Measurements from ENCODE around the gene KRTAP9-4.
"Not testable (repeated sequence)": the region's sequence is repeated elsewhere in the genome, so short reads cannot be mapped to it uniquely, and the experiment has no call there.

The KRTAP9-4 gene

GRCh38 chr17:41251261-41251660, 1.8 kb downstream of the KRTAP9-4 start:
- H3K79me2 ChIP-seq (ENCODE audit: low read length), result no peaks in the 10 kb centered on the region
- H4K20me1 ChIP-seq (ENCODE audit: insufficient read depth, low read length), result no peaks in the 10 kb centered on the region
- H3K36me3 ChIP-seq (replicated peaks; ENCODE audit: low read depth, low read length), result no peaks in the 10 kb centered on the region
- H2AFZ ChIP-seq (ENCODE audit: low read depth, low read length), result no peak overlapping the region
- no peaks in the 10 kb centered on the region for H3K4me1 ChIP-seq (ENCODE audit: low read length)
- peaks cover 22% of the 10 kb centered on the region for H3K27me3 ChIP-seq (ENCODE audit: low read depth, low read length)
- no peak for TF ChIP-seq CTCF (IDR thresholded peaks at IDR 0.05; ENCODE audit: low read depth, low read length)
- TF ChIP-seq EZH2phosphoT487 (IDR thresholded peaks at IDR 0.05; ENCODE audit: low read depth), result no peak
- H3K27ac ChIP-seq (ENCODE audit: low read length), result no peak overlapping the region
- no peak overlapping the region for H3K4me2 ChIP-seq (ENCODE audit: low read length)
- H3K9me3 ChIP-seq (ENCODE audit: insufficient read depth, low read length), result no peaks in the 10 kb centered on the region
- no peak overlapping the region for H3K4me3 ChIP-seq (ENCODE audit: low read length)
- no peak overlapping the region for H3K9ac ChIP-seq (ENCODE audit: low read length)

- H3K4me3 ChIP-seq (ENCODE audit: low read length), result no peak overlapping the region
- no peaks in the 10 kb centered on the region for H3K79me2 ChIP-seq (ENCODE audit: low read length)
- H4K20me1 ChIP-seq (ENCODE audit: insufficient read depth, low read length), result no peaks in the 10 kb centered on the region
- H2AFZ ChIP-seq (ENCODE audit: low read depth, low read length), result no peak overlapping the region
- no peak overlapping the region for H3K27ac ChIP-seq (ENCODE audit: low read length)
- H3K4me2 ChIP-seq (ENCODE audit: low read length), result no peak overlapping the region
- no peaks in the 10 kb centered on the region for H3K9me3 ChIP-seq (ENCODE audit: insufficient read depth, low read length)
- H3K36me3 ChIP-seq (replicated peaks; ENCODE audit: low read depth, low read length), result no peaks in the 10 kb centered on the region
- H3K4me1 ChIP-seq (ENCODE audit: low read length), result no peaks in the 10 kb centered on the region
- H3K9ac ChIP-seq (ENCODE audit: low read length), result no peak overlapping the region
- H3K27me3 ChIP-seq (ENCODE audit: low read depth, low read length), result peaks cover 48% of the 10 kb centered on the region
- TF ChIP-seq CTCF (IDR thresholded peaks at IDR 0.05; ENCODE audit: low read depth, low read length), result no peak
- TF ChIP-seq EZH2phosphoT487 (IDR thresholded peaks at IDR 0.05; ENCODE audit: low read depth), result no peak
These were observed 5.4 kb downstream of the KRTAP9-4 start for GRCh38 chr17:41254861-41255260.

GRCh38 chr17:41255381-41256290, 6.1 kb downstream of the KRTAP9-4 start, which contains the start of gene KRTAP9-9:
TSS of gene KRTAP9-9 (plus strand) at chr17:41255384.
- not testable (repeated sequence) for H3K36me3 ChIP-seq (replicated peaks; ENCODE audit: low read depth, low read length); H3K4me3 ChIP-seq (ENCODE audit: low read length); H2AFZ ChIP-seq (ENCODE audit: low read depth, low read length); H3K4me2 ChIP-seq (ENCODE audit: low read length); H4K20me1 ChIP-seq (ENCODE audit: insufficient read depth, low read length); H3K27ac ChIP-seq (ENCODE audit: low read length); H3K79me2 ChIP-seq (ENCODE audit: low read length); H3K9ac ChIP-seq (ENCODE audit: low read length); H3K4me1 ChIP-seq (ENCODE audit: low read length); H3K9me3 ChIP-seq (ENCODE audit: insufficient read depth, low read length)
- peaks cover 42% of the 10 kb centered on the region for H3K27me3 ChIP-seq (ENCODE audit: low read depth, low read length)

- Histone ChIP-seq H3K79me2 (ENCODE audit: low read length) (no peaks in the 10 kb centered on the region), H2AFZ (ENCODE audit: low read depth, low read length) (no peak overlapping the region), H3K4me1 (ENCODE audit: low read length) (no peaks in the 10 kb centered on the region), H3K4me3 (ENCODE audit: low read length) (no peak overlapping the region), H3K27ac (ENCODE audit: low read length) (no peak overlapping the region), H3K4me2 (ENCODE audit: low read length) (no peak overlapping the region), H3K27me3 (ENCODE audit: low read depth, low read length) (peaks cover 39% of the 10 kb centered on the region), H3K36me3 (replicated peaks; ENCODE audit: low read depth, low read length) (no peaks in the 10 kb centered on the region), H4K20me1 (ENCODE audit: insufficient read depth, low read length) (no peaks in the 10 kb centered on the region), H3K9ac (ENCODE audit: low read length) (no peak overlapping the region), H3K9me3 (ENCODE audit: insufficient read depth, low read length) (no peaks in the 10 kb centered on the region)
- TF ChIP-seq EZH2phosphoT487 (IDR thresholded peaks at IDR 0.05; ENCODE audit: low read depth) (no peak), CTCF (IDR thresholded peaks at IDR 0.05; ENCODE audit: low read depth, low read length) (no peak)
These were observed 6.8 kb downstream of the KRTAP9-4 start for GRCh38 chr17:41256291-41256685.
